ENCODE data around the gene MRPL18.

DNA sequence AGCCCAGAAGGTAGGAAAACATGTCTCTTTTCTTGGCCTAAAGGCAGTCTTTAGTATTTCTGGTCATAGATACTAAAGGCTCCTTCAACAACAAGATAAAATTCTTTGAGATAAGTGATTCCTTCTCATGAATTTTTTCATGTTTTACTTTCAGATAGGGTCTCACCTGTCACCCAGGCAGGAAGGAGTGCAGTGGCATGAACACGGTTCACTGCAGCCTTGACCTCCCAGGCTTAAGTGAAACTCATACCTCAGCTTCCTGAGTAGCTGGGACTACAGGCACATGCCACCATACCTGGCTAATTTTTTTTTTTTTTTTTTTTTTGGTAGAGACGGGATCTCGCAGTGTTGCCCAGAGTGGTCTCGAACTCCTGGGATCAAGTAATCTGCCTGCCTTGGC, 18.9 kb downstream of the MRPL18 start:
- TF ChIP-seq EZH2 (IDR thresholded peaks at IDR 0.05; ENCODE audit: low read length): no peak
- TF ChIP-seq, protein P1, sequence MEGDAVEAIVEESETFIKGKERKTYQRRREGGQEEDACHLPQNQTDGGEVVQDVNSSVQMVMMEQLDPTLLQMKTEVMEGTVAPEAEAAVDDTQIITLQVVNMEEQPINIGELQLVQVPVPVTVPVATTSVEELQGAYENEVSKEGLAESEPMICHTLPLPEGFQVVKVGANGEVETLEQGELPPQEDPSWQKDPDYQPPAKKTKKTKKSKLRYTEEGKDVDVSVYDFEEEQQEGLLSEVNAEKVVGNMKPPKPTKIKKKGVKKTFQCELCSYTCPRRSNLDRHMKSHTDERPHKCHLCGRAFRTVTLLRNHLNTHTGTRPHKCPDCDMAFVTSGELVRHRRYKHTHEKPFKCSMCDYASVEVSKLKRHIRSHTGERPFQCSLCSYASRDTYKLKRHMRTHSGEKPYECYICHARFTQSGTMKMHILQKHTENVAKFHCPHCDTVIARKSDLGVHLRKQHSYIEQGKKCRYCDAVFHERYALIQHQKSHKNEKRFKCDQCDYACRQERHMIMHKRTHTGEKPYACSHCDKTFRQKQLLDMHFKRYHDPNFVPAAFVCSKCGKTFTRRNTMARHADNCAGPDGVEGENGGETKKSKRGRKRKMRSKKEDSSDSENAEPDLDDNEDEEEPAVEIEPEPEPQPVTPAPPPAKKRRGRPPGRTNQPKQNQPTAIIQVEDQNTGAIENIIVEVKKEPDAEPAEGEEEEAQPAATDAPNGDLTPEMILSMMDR (optimal IDR thresholded peaks at IDR 0.05 in 1 of 3, IDR thresholded peaks at IDR 0.05 in 1 of 3, conservative IDR thresholded peaks at IDR 0.05 in 1 of 3; ENCODE audit: extremely low read depth in 1 of 3, insufficient read depth in 2 of 3, low read length in 3 of 3): no peak
